ENCODE measurements around the gene KIDINS220.

Gene KIDINS220

GRCh38 chr2:8697190-8697589 is 140.2 kb downstream of the KIDINS220 start:
- Histone ChIP-seq H3K4me3 (ENCODE audit: low read length in 2 of 2) (no peak overlapping the region), H3K4me1 (ENCODE audit: control insufficient read depth, insufficient read depth, low read length) (peaks cover 4% of the 10 kb centered on the region), H3K9me3 (ENCODE audit: control insufficient read depth in 2 of 2, low read length in 2 of 2) (peaks cover 0 to 5% of the 10 kb centered on the region in 2 donors), H3K36me3 (ENCODE audit: control insufficient read depth in 2 of 2, insufficient read depth in 2 of 2, low read length in 2 of 2) (no peaks in the 10 kb centered on the region), H3K9ac (ENCODE audit: low read length in 2 of 2) (no peak overlapping the region), H3K27ac (ENCODE audit: low read length) (no peak overlapping the region), H3K27me3 (ENCODE audit: control insufficient read depth in 1 of 2, insufficient read depth in 2 of 2, low read length in 2 of 2) (peaks cover 2 to 4% of the 10 kb centered on the region in 2 donors)

- Histone ChIP-seq H3K4me1 (ENCODE audit: control insufficient read depth, insufficient read depth, low read length) (peaks cover 4% of the 10 kb centered on the region), H3K9me3 (ENCODE audit: control insufficient read depth in 2 of 2, low read length in 2 of 2) (peaks cover 0 to 5% of the 10 kb centered on the region in 2 donors), H3K36me3 (ENCODE audit: control insufficient read depth in 2 of 2, insufficient read depth in 2 of 2, low read length in 2 of 2) (no peaks in the 10 kb centered on the region), H3K9ac (ENCODE audit: low read length in 2 of 2) (no peak overlapping the region), H3K27me3 (ENCODE audit: control insufficient read depth in 1 of 2, insufficient read depth in 2 of 2, low read length in 2 of 2) (peaks cover 4 to 13% of the 10 kb centered on the region in 2 donors), H3K4me3 (ENCODE audit: low read length in 2 of 2) (no peak overlapping the region), H3K27ac (ENCODE audit: low read length) (no peak overlapping the region)
These were observed 142.7 kb downstream of the KIDINS220 start for GRCh38 chr2:8694737-8695136.

GRCh38 chr2:8693157-8693821 is 144.1 kb downstream of the KIDINS220 start:
- H3K27ac ChIP-seq (ENCODE audit: low read length): no peak overlapping the region
- H3K9ac ChIP-seq (ENCODE audit: low read length in 2 of 2): no peak overlapping the region
- H3K4me1 ChIP-seq (ENCODE audit: control insufficient read depth, insufficient read depth, low read length): peaks cover 4% of the 10 kb centered on the region
- H3K4me3 ChIP-seq (ENCODE audit: low read length in 2 of 2): peak overlapping the region; percentile 17 to 60
- no peaks in the 10 kb centered on the region for H3K36me3 ChIP-seq (ENCODE audit: control insufficient read depth in 2 of 2, insufficient read depth in 2 of 2, low read length in 2 of 2)
- peaks cover 4 to 13% of the 10 kb centered on the region in 2 donors for H3K27me3 ChIP-seq (ENCODE audit: control insufficient read depth in 1 of 2, insufficient read depth in 2 of 2, low read length in 2 of 2)
- peaks cover 0 to 5% of the 10 kb centered on the region in 2 donors for H3K9me3 ChIP-seq (ENCODE audit: control insufficient read depth in 2 of 2, low read length in 2 of 2)

GRCh38 chr2:8692783-8693156 is 144.6 kb downstream of the KIDINS220 start:
- Histone ChIP-seq H3K4me3 (ENCODE audit: low read length in 2 of 2) (peak overlapping the region in 1 of 2 donors; percentile 60), H3K27me3 (ENCODE audit: control insufficient read depth in 1 of 2, insufficient read depth in 2 of 2, low read length in 2 of 2) (peaks cover 4 to 13% of the 10 kb centered on the region in 2 donors), H3K9ac (ENCODE audit: low read length in 2 of 2) (no peak overlapping the region), H3K4me1 (ENCODE audit: control insufficient read depth, insufficient read depth, low read length) (peaks cover 4% of the 10 kb centered on the region), H3K36me3 (ENCODE audit: control insufficient read depth in 2 of 2, insufficient read depth in 2 of 2, low read length in 2 of 2) (no peaks in the 10 kb centered on the region), H3K27ac (ENCODE audit: low read length) (no peak overlapping the region), H3K9me3 (ENCODE audit: control insufficient read depth in 2 of 2, low read length in 2 of 2) (peaks cover 0 to 2% of the 10 kb centered on the region in 2 donors)

- no peak overlapping the region for H3K27ac ChIP-seq (ENCODE audit: low read length)
- no peaks in the 10 kb centered on the region for H3K36me3 ChIP-seq (ENCODE audit: control insufficient read depth in 2 of 2, insufficient read depth in 2 of 2, low read length in 2 of 2)
- H3K27me3 ChIP-seq (ENCODE audit: control insufficient read depth in 1 of 2, insufficient read depth in 2 of 2, low read length in 2 of 2): peaks cover 4 to 13% of the 10 kb centered on the region in 2 donors
- H3K4me3 ChIP-seq (ENCODE audit: low read length in 2 of 2): no peak overlapping the region
- H3K9ac ChIP-seq (ENCODE audit: low read length in 2 of 2): no peak overlapping the region
- H3K9me3 ChIP-seq (ENCODE audit: control insufficient read depth in 2 of 2, low read length in 2 of 2): no peaks in the 10 kb centered on the region
- peaks cover 4% of the 10 kb centered on the region for H3K4me1 ChIP-seq (ENCODE audit: control insufficient read depth, insufficient read depth, low read length)
These were observed 145.5 kb downstream of the KIDINS220 start for GRCh38 chr2:8691859-8692437.

GRCh38 chr2:8685697-8686358 is 151.6 kb downstream of the KIDINS220 start:
- Histone ChIP-seq H3K27ac (ENCODE audit: low read length) (peak overlapping the region; percentile 69), H3K4me3 (ENCODE audit: low read length in 2 of 2) (peak overlapping the region; percentile 73 to 76), H3K4me1 (ENCODE audit: control insufficient read depth, insufficient read depth, low read length) (peaks cover 23% of the 10 kb centered on the region), H3K9ac (ENCODE audit: low read length in 2 of 2) (peak overlapping the region in 1 of 2 donors; percentile 76), H3K36me3 (ENCODE audit: control insufficient read depth in 2 of 2, insufficient read depth in 2 of 2, low read length in 2 of 2) (no peaks in the 10 kb centered on the region), H3K27me3 (ENCODE audit: control insufficient read depth in 1 of 2, insufficient read depth in 2 of 2, low read length in 2 of 2) (no peaks in the 10 kb centered on the region), H3K9me3 (ENCODE audit: control insufficient read depth in 2 of 2, low read length in 2 of 2) (no peaks in the 10 kb centered on the region)

GRCh38 chr2:8684878-8685696 is 152.3 kb downstream of the KIDINS220 start:
- H3K36me3 ChIP-seq (ENCODE audit: control insufficient read depth in 2 of 2, insufficient read depth in 2 of 2, low read length in 2 of 2): no peaks in the 10 kb centered on the region
- peak overlapping the region; percentile 76 to 79 for H3K9ac ChIP-seq (ENCODE audit: low read length in 2 of 2)

GRCh38 chr2:8684540-8684877 is 152.9 kb downstream of the KIDINS220 start:
- peaks cover 34% of the 10 kb centered on the region for H3K4me1 ChIP-seq (ENCODE audit: control insufficient read depth, insufficient read depth, low read length)
- no peaks in the 10 kb centered on the region for H3K27me3 ChIP-seq (ENCODE audit: control insufficient read depth in 1 of 2, insufficient read depth in 2 of 2, low read length in 2 of 2)
- H3K4me3 ChIP-seq (ENCODE audit: low read length in 2 of 2): peak overlapping the region; percentile 73 to 76
- peak overlapping the region; percentile 76 to 79 for H3K9ac ChIP-seq (ENCODE audit: low read length in 2 of 2)
- H3K27ac ChIP-seq (ENCODE audit: low read length): peak overlapping the region; percentile 69
- no peaks in the 10 kb centered on the region for H3K9me3 ChIP-seq (ENCODE audit: control insufficient read depth in 2 of 2, low read length in 2 of 2)
- H3K36me3 ChIP-seq (ENCODE audit: control insufficient read depth in 2 of 2, insufficient read depth in 2 of 2, low read length in 2 of 2): no peaks in the 10 kb centered on the region

More at GRCh38 chr2:8684878-8685696, 152.3 kb downstream of the KIDINS220 start:
- Histone ChIP-seq H3K9me3 (ENCODE audit: control insufficient read depth in 2 of 2, low read length in 2 of 2) (no peaks in the 10 kb centered on the region), H3K4me3 (ENCODE audit: low read length in 2 of 2) (peak overlapping the region; percentile 73 to 76), H3K4me1 (ENCODE audit: control insufficient read depth, insufficient read depth, low read length) (peaks cover 30% of the 10 kb centered on the region), H3K27ac (ENCODE audit: low read length) (peak overlapping the region; percentile 69), H3K27me3 (ENCODE audit: control insufficient read depth in 1 of 2, insufficient read depth in 2 of 2, low read length in 2 of 2) (no peaks in the 10 kb centered on the region)

- Histone ChIP-seq H3K4me1 (ENCODE audit: control insufficient read depth, insufficient read depth, low read length) (peaks cover 36% of the 10 kb centered on the region), H3K4me3 (ENCODE audit: low read length in 2 of 2) (peak overlapping the region; percentile 97 to 99), H3K27me3 (ENCODE audit: control insufficient read depth in 1 of 2, insufficient read depth in 2 of 2, low read length in 2 of 2) (no peaks in the 10 kb centered on the region), H3K27ac (ENCODE audit: low read length) (peak overlapping the region; percentile 53), H3K36me3 (ENCODE audit: control insufficient read depth in 2 of 2, insufficient read depth in 2 of 2, low read length in 2 of 2) (no peaks in the 10 kb centered on the region), H3K9ac (ENCODE audit: low read length in 2 of 2) (peak overlapping the region; percentile 87 to 98), H3K9me3 (ENCODE audit: control insufficient read depth in 2 of 2, low read length in 2 of 2) (no peaks in the 10 kb centered on the region)
These were observed 154.4 kb downstream of the KIDINS220 start for GRCh38 chr2:8682719-8683667.
